Measurements from ENCODE around the gene FCN3.
"Not testable (repeated sequence)": the region's sequence is repeated elsewhere in the genome, so short reads cannot be mapped to it uniquely, and the experiment has no call there.

FCN3 gene

DNA sequence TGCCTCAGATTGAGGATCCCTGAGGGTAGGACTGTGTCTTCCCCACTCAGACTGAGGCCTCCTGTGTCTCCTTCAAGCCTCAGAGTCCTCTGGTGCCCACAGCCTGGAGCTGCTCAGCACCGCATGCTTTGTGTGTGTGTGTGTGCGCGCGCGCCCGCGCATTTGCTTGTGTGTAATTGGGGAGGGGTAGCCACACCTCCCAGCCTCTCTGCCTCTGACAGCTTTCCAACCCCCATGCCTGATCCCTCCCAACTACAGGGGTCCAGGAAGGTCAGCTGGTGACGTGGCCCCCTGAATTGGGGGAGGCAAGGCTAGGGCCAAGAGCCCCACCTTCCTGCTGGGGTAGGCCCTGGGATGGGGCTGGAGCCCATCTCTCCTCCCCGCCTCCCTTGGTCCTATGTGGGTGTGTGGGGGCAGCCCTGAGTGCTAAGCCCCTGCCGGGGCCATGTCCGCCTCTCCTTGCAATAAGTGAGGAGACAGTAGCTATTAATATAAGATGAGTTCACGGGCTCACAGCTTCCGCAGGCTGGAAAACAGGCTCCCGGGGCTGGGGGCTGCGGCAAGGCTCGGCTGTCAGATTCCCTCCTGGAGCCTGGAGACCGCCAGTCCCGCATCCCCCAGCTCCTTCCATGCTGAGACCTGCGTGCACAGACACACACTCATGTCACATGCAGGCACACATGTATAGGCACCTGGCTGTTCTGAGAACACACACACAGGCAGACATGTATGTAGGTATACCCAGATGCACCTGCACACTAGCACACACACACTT, 24.8 kb upstream of the FCN3 start:
- no peak for DNase-seq (ENCODE audit: low read depth)

DNA sequence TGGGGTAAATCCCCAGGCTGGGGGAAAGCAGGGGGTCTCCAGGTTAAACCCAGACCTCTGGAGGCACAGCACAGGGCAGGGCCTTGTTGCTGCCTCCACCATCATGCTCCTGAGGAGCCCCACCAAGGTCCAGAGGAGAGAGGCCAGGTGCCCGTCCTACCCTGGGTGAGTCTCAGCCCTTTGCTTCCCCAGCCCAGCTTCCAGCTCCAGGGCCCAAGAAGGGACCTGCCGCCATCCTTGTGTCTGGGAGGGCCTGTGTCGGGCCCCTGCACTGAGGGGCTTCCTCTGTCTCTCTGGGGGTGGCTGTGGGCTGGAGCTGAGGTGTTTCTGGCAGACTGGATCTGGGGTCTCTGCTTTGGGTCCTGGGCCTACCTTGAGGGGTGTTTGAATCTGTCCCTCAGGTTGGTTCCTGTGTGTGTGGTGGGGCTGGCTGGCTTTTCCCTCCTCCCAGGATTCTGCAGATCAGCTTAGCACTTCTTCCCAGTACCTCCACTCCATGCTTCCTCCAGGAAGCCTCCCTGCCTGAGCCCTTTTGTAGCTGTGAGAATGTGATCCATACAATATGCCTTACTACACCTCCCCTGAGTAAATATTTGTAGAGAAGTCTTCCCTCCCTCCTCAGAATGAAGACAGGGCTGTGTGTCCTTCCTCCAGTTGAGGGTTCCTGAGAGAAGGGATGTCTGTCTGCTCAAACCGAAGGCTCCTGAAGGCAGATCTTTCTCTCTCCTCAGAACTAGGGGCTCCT, 24.0 kb upstream of the FCN3 start:
- no peak for DNase-seq (ENCODE audit: low read depth)

DNA sequence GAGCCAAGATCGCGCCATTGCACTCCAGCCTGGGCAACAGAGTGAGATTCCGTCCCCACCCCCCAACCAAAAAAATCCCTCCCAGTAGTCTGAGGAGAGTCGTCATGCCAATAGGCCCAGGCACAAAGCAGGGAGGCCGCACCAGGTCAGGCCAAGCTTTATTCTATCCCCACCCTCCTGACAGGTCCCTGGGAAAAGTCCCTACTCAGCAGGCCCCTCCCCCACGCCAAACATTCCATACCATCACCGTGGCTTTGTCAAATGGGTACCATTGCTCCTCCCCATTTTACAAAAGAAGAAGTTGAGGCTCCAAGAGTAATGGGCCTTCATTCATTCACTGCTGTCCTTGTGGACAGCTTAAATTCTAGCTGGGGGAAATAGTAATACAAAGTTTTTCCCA, 23.1 kb upstream of the FCN3 start:
- no peak for DNase-seq (ENCODE audit: low read depth)

GRCh38 chr1:27397110-27397509, 22.5 kb upstream of the FCN3 start:
- no peak for DNase-seq (ENCODE audit: low read depth)

DNA sequence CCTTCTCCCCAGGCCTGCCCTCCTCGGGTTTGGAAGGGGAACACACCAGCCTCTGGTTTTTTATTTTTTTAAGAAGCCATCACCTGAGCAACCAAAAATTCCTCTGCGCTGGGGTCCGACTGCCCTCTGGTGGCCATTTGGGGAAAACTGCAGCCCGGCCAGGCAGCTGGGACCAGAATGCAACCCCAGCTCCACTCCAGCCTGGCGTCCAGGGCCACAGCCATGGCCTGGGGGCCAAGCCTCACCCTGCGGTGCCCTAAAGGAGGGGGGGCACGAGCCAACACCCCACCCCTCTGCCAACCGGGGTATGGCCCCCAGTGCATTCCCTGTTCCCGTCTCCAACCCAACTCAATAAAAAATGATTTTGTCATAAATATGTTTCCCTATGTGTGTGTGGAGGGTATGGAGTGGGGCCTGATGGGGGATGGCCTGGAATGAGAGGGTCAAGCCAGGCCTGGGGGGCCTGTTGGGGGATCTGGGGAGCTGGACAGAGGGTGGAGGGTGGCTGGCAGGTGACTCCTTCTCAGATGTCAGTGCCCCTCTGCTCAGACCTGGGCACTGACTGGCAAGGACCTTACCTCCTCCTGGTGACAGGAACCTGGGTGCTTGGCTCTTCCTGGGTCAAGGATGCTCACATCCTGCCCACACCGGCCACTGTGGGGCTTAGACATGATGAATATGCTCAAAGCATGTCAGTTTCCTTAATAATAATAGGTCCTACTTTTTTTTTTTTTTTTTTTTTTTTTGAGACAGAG, 21.0 kb upstream of the FCN3 start:
- DNase-seq (ENCODE audit: low read depth): peak; percentile 50

DNA sequence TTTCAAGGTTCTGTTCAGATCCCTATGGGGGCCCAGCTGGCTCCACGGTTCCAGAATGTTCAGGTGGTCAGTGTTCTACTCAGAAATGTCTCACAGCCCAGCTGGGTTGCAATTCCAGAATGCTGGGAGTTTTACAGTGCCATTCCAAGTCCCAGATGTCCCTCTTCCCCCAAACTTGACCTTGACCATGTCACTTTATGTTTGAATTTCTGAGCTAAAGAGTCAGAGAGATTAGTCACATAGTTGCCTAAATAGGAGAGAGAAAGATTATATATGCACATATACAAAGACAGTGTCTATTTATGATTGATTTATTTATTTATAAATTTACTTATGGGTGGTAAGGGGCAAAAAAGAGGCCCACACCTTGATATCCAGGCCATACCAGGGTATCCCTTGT, 20.3 kb upstream of the FCN3 start:
- no peak for DNase-seq (ENCODE audit: low read depth)

DNA sequence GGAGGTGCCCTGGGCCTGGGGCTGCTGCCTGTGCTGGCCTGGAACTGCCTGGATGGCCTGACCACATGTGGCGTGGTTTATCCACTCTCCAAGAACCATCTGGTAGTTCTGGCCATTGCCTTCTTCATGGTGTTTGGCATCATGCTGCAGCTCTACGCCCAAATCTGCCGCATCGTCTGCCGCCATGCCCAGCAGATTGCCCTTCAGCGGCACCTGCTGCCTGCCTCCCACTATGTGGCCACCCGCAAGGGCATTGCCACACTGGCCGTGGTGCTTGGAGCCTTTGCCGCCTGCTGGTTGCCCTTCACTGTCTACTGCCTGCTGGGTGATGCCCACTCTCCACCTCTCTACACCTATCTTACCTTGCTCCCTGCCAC, 19.6 kb upstream of the FCN3 start:
- no peak for DNase-seq (ENCODE audit: low read depth)

- DNase-seq (ENCODE audit: low read depth): no peak
Measured at GRCh38 chr1:27393641-27394281, 19.1 kb upstream of the FCN3 start.

- no peak for DNase-seq (ENCODE audit: low read depth)
Measured at GRCh38 chr1:27392778-27393635, 18.4 kb upstream of the FCN3 start.

- peak; percentile 86 for DNase-seq (ENCODE audit: low read depth)
Measured at GRCh38 chr1:27392096-27392777, 17.6 kb upstream of the FCN3 start, which contains the start of gene GPR3. Gene GPR3 (plus strand): TSS chr1:27392622. CDS start chr1:27393799, 1,177 bp downstream.

DNA sequence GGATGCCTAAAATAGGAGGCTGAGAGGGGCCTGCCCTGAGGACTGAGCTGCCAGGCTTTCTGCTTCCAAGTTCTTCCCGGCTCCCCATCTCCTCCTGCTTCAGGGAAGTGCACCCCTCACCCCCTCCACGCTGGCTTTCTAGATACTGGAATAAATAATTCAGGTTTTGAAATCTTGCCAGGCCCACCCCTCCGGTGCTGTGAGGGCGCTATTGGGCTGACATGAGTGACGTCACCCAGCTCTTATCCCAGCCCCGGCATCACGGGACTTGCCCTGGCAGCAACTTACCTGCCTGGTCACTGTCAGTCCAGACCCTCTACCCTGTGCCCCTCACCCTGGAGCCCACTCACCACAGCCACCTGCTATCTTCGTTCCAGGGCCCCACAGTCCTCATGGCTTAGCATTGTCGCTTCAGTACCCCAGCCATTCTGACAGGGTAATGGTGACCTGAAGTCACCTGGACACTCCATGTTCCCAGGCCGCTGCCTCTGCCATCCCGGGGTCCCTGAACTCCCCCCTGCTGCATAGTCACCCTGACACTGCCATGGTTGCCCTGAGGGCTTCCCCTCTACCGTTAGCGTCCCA, 17.0 kb upstream of the FCN3 start:
- no peak for DNase-seq (ENCODE audit: low read depth)

GRCh38 chr1:27388337-27389005, 13.8 kb upstream of the FCN3 start:
- DNase-seq (ENCODE audit: low read depth): no peak

DNA sequence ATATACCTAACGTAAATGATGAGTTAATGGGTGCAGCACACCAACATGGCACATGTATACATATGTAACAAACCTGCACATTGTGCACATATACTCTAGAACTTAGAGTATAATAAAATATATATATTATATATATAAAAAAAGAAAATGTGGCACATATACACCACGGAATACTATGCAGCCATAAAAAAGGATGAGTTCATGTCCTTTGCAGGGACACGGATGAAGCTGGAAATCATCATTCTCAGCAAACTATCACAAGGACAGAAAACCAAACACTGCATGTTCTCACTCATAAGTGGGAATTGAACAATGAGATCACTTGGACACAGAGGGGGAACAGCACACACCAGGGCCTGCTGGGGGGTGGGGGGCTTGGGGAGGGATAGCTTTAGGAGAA, 10.2 kb upstream of the FCN3 start:
- DNase-seq (ENCODE audit: low read depth): not testable (repeated sequence)

GRCh38 chr1:27383661-27384060, 9.0 kb upstream of the FCN3 start:
- DNase-seq (ENCODE audit: low read depth): no peak

DNA sequence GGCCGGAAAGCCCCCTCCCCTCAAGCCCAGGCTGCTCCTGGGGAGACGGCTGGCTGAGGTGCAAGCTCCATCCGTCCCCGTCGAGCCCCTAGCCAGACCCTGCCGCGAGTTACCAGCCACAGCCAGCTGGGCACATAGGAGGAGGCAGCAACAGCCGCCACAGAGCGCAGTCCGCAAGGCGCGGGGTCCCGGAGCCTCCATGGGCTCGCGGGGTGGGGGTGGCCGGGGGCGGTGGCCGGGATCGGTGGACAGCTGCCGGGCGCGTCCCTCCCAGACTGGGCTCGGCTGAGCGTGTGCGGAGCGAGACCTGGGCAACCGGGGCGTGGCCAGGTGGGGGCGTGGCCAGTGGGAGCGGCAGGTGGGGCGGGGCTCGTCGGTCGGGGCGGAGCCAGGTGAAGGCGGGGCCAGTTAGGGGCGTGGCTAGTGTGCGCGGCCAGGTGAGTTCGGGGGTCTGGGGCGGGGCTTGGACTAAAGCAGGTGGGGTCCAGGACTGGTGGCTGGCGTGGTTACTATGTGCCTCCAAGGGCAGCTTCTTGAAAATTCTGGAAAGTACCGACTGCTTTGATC, 8.5 kb upstream of the FCN3 start, which contains the start of gene CD164L2:
Gene CD164L2 (minus strand): TSS at position 295 of the 567 bp plus-strand sequence. CDS start 94 bp downstream, at position 201.
- DNase-seq (ENCODE audit: low read depth): no peak

- DNase-seq (ENCODE audit: low read depth): no peak
Measured at GRCh38 chr1:27381969-27382762, 7.5 kb upstream of the FCN3 start.

- no peak for DNase-seq (ENCODE audit: low read depth)
Measured at GRCh38 chr1:27380766-27381733, 6.4 kb upstream of the FCN3 start.
